CD4-positive, alpha-beta T cell (primary cell): ENCODE results near the gene TMPRSS9. TPM values are rescaled to one million over a fixed set of nuclear protein-coding genes. Genes with fewer than 3 reads are reported as not detected.
A peak's percentile ranks its signal among the peaks of the same experiment; 100 is the strongest.

Experiments used
- ATAC-seq: fragments of 200-7000 bp; cut with Tn5 transposase; one replicate; pipeline ENCODE4 v1.10.0; 2022; ENCODE audit warnings: mild to moderate bottlenecking; ENCODE audit not compliant: poor library complexity
- CTCF ChIA-PET: fragments of 350-600 bp; sonication (Branson Sonifier 250); formaldehyde crosslinking; loops from one replicate; lab custom pipeline; 2021; ENCODE audit warnings: antibody characterized with exemption, inconsistent platforms; lab: Charles Lee
- POLR2A ChIA-PET: fragments of 350-600 bp; sonication (Branson Sonifier 250); formaldehyde crosslinking; loops from one replicate; lab custom pipeline; 2021; ENCODE audit warnings: antibody characterized with exemption, inconsistent platforms; lab: Charles Lee
- DNase-seq, 14 experiments: peaks; one replicate each; pipeline ENCODE4 v3.0.0-alpha.2; 2013 to 2020; ENCODE audit warnings: mixed read lengths in 2 of 14
- H3K27ac ChIP-seq, 2 donors: one replicate each; pipeline versions ENCODE4 v1.5.1 to v1.7.0; 2013; ENCODE audit warnings: low read length in 2 of 2, low read depth in 1 of 2, mild to moderate bottlenecking in 1 of 2
- H3K27me3 ChIP-seq, 2 experiments: 1 replicate in 1 of 2; 2 replicates in 1 of 2; pipeline versions ENCODE4 v1.6.1 to v1.7.0; 2013; ENCODE audit warnings: low read length in 2 of 2, control low read depth in 1 of 2, mild to moderate bottlenecking in 1 of 2, moderate library complexity in 1 of 2; ENCODE audit not compliant: insufficient read depth in 2 of 2, control insufficient read depth in 1 of 2
- H3K36me3 ChIP-seq: one replicate; pipeline ENCODE4 v1.6.1; 2013; ENCODE audit warnings: low read length, control low read depth; ENCODE audit not compliant: insufficient read depth
- H3K4me1 ChIP-seq: one replicate; pipeline ENCODE4 v1.6.1; 2013; ENCODE audit warnings: low read length, control low read depth; ENCODE audit not compliant: insufficient read depth
- H3K4me3 ChIP-seq: one replicate; pipeline ENCODE4 v1.5.1; 2013; ENCODE audit warnings: mild to moderate bottlenecking, low read length, moderate library complexity
- H3K9me3 ChIP-seq, 2 experiments: 1 replicate in 1 of 2; 2 replicates in 1 of 2; pipeline versions ENCODE4 v1.6.1 to v1.7.0; 2013; ENCODE audit warnings: low read length in 2 of 2, mild to moderate bottlenecking in 2 of 2, control low read depth in 1 of 2, moderate library complexity in 1 of 2; ENCODE audit not compliant: control insufficient read depth in 1 of 2, insufficient read depth in 1 of 2
- H3K27ac Mint-ChIP-seq: one replicate; pipeline ENCODE4 v1.8.0; 2020; ENCODE audit warnings: mixed read lengths
- H3K27me3 Mint-ChIP-seq: one replicate; pipeline ENCODE4 v1.8.0; 2021; ENCODE audit warnings: mixed read lengths
- H3K36me3 Mint-ChIP-seq: one replicate; pipeline ENCODE4 v1.8.0; 2021; ENCODE audit warnings: low read depth, mixed read lengths
- H3K4me1 Mint-ChIP-seq: one replicate; pipeline ENCODE4 v1.8.0; 2021; ENCODE audit warnings: low read depth, mixed read lengths
- H3K4me3 Mint-ChIP-seq: one replicate; pipeline ENCODE4 v1.8.0; 2020; ENCODE audit warnings: mild to moderate bottlenecking, mixed read lengths
- H3K9me3 Mint-ChIP-seq: one replicate; pipeline ENCODE4 v1.8.0; 2020; ENCODE audit warnings: mixed read lengths
- CTCF ChIP-seq: fragments of 200-600 bp; IDR thresholded peaks from one replicate; pipeline ENCODE4 v1.8.0; 2022; ENCODE audit warnings: antibody characterized with exemption, mild to moderate bottlenecking
- intact Hi-C, 2 experiments: fragments of 100-400 bp; cut with DNase I in 1 of 2; cut with micrococcal nuclease in 1 of 2; formaldehyde crosslinking; loops; one replicate each; pipeline versions ENCODE4 v1.15.1 to v1.9.0; 2023 to 2025; cut with DNase I, micrococcal nuclease
- microRNA-seq: library from miRNA; unstranded; fragments of <30 nt; microRNA quantifications from one replicate; pipeline ENCODE4 v1.2.0, GENCODE V29; 2021; ENCODE audit warnings: borderline microRNAs expressed, borderline replicate concordance
- total RNA-seq, 174 experiments: library from RNA in 2 of 174; stranded (reverse) in 2 of 174; gene quantifications; one replicate each; pipeline ENCODE4 v1.2.3 and lab custom pipeline; 2021 to 2026

Gene TMPRSS9
- total RNA-seq, 2 experiments from 2014 or later = not detected

GRCh38 chr19:2474232-2475017 lies 114.4 kb downstream of the TMPRSS9 start:
- peak overlapping the region; percentile 87 for H3K4me3 Mint-ChIP-seq
- peak; percentile 39 for ATAC-seq
- peaks cover 4% of the 10 kb centered on the region for H3K27me3 Mint-ChIP-seq
- ChIA-PET CTCF (interaction anchor here (0.8 to 9.5 kb wide), 5 partner anchors 79 to 162 kb away, joined by 3 to 57 read pairs (median 15); no protein-coding TSS in a partner anchor), POLR2A (interaction anchor here (0.7 to 5.2 kb wide), 10 partner anchors 18 to 891 kb away, joined by 3 to 272 read pairs (median 50); partner anchors contain the start of gene LMNB2)
- peak; percentile 97 for TF ChIP-seq CTCF
- DNase-seq = peak; percentile 74 to 94 (median 80)
- H3K27ac Mint-ChIP-seq = peak overlapping the region; percentile 91
- no peaks in the 10 kb centered on the region for H3K9me3 Mint-ChIP-seq
- Histone ChIP-seq H3K36me3 (peaks cover 8% of the 10 kb centered on the region), H3K27me3 (no peaks in the 10 kb centered on the region), H3K27ac (peak overlapping the region in 1 of 2 donors; percentile 70), H3K4me3 (peak overlapping the region; percentile 86), H3K4me1 (peaks cover 42% of the 10 kb centered on the region), H3K9me3 (no peaks in the 10 kb centered on the region)
- peaks cover 28% of the 10 kb centered on the region for H3K36me3 Mint-ChIP-seq
- H3K4me1 Mint-ChIP-seq = peaks cover 25% of the 10 kb centered on the region
- intact Hi-C loops = loop anchor here (1.0 to 5.0 kb wide), 5 partner anchors 88 to 237 kb away; partner anchors contain the start of genes PLEKHJ1 (in 1 of the 2) and SF3A2 (in 1 of the 2)

GRCh38 chr19:2475018-2475701 lies 115.1 kb downstream of the TMPRSS9 start:
- Histone ChIP-seq H3K27ac (peak overlapping the region in 1 of 2 donors; percentile 70), H3K36me3 (peaks cover 8% of the 10 kb centered on the region), H3K27me3 (no peaks in the 10 kb centered on the region), H3K9me3 (no peaks in the 10 kb centered on the region), H3K4me1 (peaks cover 45% of the 10 kb centered on the region), H3K4me3 (peak overlapping the region; percentile 86)
- DNase-seq = peak in 13 of 14 experiments; percentile 29 to 79 (median 48)
- ChIA-PET POLR2A (interaction anchor here (0.6 to 5.2 kb wide), 48 partner anchors 9 to 1288 kb away, joined by 3 to 272 read pairs (median 7); partner anchors contain the start of genes AP3D1, GNG7, LMNB2 and MRPL54), CTCF (interaction anchor here (1.4 to 9.5 kb wide), 6 partner anchors 104 to 161 kb away, joined by 6 to 57 read pairs (median 19); no protein-coding TSS in a partner anchor)
- peak; percentile 9 for ATAC-seq
- peaks cover 25% of the 10 kb centered on the region for H3K4me1 Mint-ChIP-seq
- no peaks in the 10 kb centered on the region for H3K9me3 Mint-ChIP-seq
- peak overlapping the region; percentile 87 for H3K4me3 Mint-ChIP-seq
- peaks cover 4% of the 10 kb centered on the region for H3K27me3 Mint-ChIP-seq
- no peak for TF ChIP-seq CTCF
- peaks cover 28% of the 10 kb centered on the region for H3K36me3 Mint-ChIP-seq
- peak overlapping the region; percentile 91 for H3K27ac Mint-ChIP-seq
- intact Hi-C loops = loop anchor here (1.0 to 5.0 kb wide), 3 partner anchors 87 to 136 kb away; no protein-coding TSS in a partner anchor

Small RNA genes lying within 50 kb of the gene (microRNA-seq; reads per million reads assigned to microRNA genes)
- not detected for gene MIR7108

Other genes starting within 250 kb of the TMPRSS9 start
- gene AP3D1, start 208.7 kb upstream of the TMPRSS9 start, total RNA-seq = 10 to 100 TPM; 41.8 to 41.9 TPM
- gene DOT1L, start 196.3 kb upstream of the TMPRSS9 start, total RNA-seq = 10 to 100 TPM; 20.9 to 24.8 TPM
- 10 to 100 TPM; 21.4 to 23.2 TPM for gene PLEKHJ1, start 123.9 kb upstream of the TMPRSS9 start, total RNA-seq
- 100 to 1,000 TPM; 186 to 194 TPM for gene SF3A2, start 123.4 kb upstream of the TMPRSS9 start, total RNA-seq
- 1 to 10 TPM; 3.3 to 3.5 TPM for gene AMH, start 110.9 kb upstream of the TMPRSS9 start, total RNA-seq
- under 1 TPM; 0.56 to 0.58 TPM for gene JSRP1, start 103.8 kb upstream of the TMPRSS9 start, total RNA-seq
- not detected for gene PEAK3, start 78.1 kb upstream of the TMPRSS9 start, total RNA-seq
- under 1 TPM; 0.33 to 0.39 TPM for gene LINGO3, start 52.1 kb upstream of the TMPRSS9 start, total RNA-seq
- 10 to 100 TPM; 73.6 to 80.1 TPM for gene LSM7, start 31.7 kb upstream of the TMPRSS9 start, total RNA-seq
- gene SPPL2B, start 31.6 kb upstream of the TMPRSS9 start, total RNA-seq = 100 to 1,000 TPM; 106 to 111 TPM
- gene TIMM13, start 67.3 kb downstream of the TMPRSS9 start, total RNA-seq = 10 to 100 TPM; 17.3 to 22.3 TPM
- gene LMNB2, start 96.7 kb downstream of the TMPRSS9 start, total RNA-seq = 1 to 10 TPM; 9.7 to 10.0 TPM
- 100 to 1,000 TPM; 284 to 285 TPM for gene GADD45B, start 115.9 kb downstream of the TMPRSS9 start, total RNA-seq